ENCODE results near the gene MST1R.

Gene MST1R

GRCh38 chr3:49840388-49840787 is 63.3 kb downstream of the MST1R start:
- no peak for DNase-seq (ENCODE audit: low read depth)

DNA sequence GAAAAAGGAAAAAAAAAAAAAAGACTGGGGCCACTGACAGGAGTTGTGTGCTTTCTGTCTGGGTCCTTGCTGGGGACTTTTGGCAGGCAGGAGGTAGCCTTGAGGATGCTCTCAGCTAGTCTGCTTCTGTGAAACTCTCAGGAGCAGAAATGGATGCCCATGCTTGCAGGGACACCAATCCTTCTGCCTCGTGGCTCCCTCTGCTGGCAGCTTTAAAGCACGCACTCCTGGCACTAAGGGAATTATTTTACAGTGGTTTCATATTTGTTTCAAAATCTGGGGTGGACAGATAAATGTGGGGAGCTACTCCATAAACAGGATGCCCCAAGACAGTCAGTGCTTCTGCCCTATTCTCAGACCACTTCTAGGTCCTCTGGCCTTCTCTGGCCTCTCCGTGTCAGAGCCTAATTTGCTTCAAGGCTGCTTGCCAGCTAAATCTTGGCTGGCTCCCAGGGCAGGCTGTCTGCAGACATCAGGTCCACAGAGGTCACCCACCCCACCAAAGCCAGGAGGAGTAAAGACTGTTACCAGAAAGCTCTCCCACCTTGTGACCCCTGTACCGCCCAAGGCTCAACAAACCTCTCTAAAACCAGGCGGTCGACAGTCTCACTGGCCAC is 64.4 kb downstream of the MST1R start:
- DNase-seq (ENCODE audit: low read depth): peak; percentile 71
